HEK293T (cell line): ENCODE results near the gene IGSF21.

Experiments
- CTCF ChIA-PET: fragments of 350-600 bp; formaldehyde crosslinking; extraction: SDS; loops from one replicate; lab custom pipeline; 2021; ENCODE audit warnings: antibody characterized with exemption, inconsistent platforms; lab: Yijun Ruan, JAX
- POLR2A ChIA-PET: fragments of 350-600 bp; formaldehyde crosslinking; extraction: SDS; loops from one replicate; lab custom pipeline; 2020; ENCODE audit warnings: antibody characterized with exemption, inconsistent platforms; lab: Yijun Ruan, JAX
- DNase-seq: peaks from one replicate; pipeline ENCODE4 v3.0.0; 2012; ENCODE audit warnings: mixed read lengths; ENCODE audit errors: extremely low spot score
- ARNT ChIP-seq: fragments of 450-650 bp; IDR thresholded peaks from 2 replicates; pipeline ENCODE4 v1.6.1; 2017; ENCODE audit warnings: mild to moderate bottlenecking
- BHLHE40 ChIP-seq: fragments of 450-650 bp; IDR thresholded peaks from 2 replicates; pipeline ENCODE4 v1.6.1; 2016; ENCODE audit warnings: mild to moderate bottlenecking, moderate library complexity, borderline replicate concordance
- CTBP1 ChIP-seq: fragments of 450-650 bp; IDR thresholded peaks from 2 replicates; pipeline ENCODE4 v1.6.1; 2016; ENCODE audit warnings: borderline replicate concordance
- ELF4 ChIP-seq: fragments of 450-650 bp; IDR thresholded peaks from 2 replicates; pipeline ENCODE4 v1.6.1; 2017; ENCODE audit warnings: antibody characterized with exemption
- FOXA1 ChIP-seq: fragments of 450-650 bp; IDR thresholded peaks from 2 replicates; pipeline ENCODE4 v1.6.1; 2016; ENCODE audit warnings: mild to moderate bottlenecking
- FOXK2 ChIP-seq: fragments of 450-650 bp; IDR thresholded peaks from 2 replicates; pipeline ENCODE4 v1.6.1; 2016; ENCODE audit warnings: mild to moderate bottlenecking
- FOXM1 ChIP-seq: fragments of 450-650 bp; IDR thresholded peaks from 2 replicates; pipeline ENCODE4 v1.6.1; 2017; ENCODE audit warnings: mild to moderate bottlenecking, borderline replicate concordance
- HDGF ChIP-seq: fragments of 450-650 bp; IDR thresholded peaks from 2 replicates; pipeline ENCODE4 v1.6.1; 2017; ENCODE audit warnings: antibody characterized with exemption, borderline replicate concordance
- L3MBTL2 ChIP-seq: fragments of 450-650 bp; conservative IDR thresholded peaks from 2 replicates; pipeline ENCODE4 v1.6.1; 2016; ENCODE audit warnings: mild to moderate bottlenecking
- LEF1 ChIP-seq: fragments of 450-650 bp; IDR thresholded peaks from 2 replicates; pipeline ENCODE4 v1.6.1; 2017; ENCODE audit warnings: mild to moderate bottlenecking, borderline replicate concordance
- NFRKB ChIP-seq: fragments of 450-650 bp; IDR thresholded peaks from 2 replicates; pipeline ENCODE4 v1.6.1; 2016; ENCODE audit warnings: mild to moderate bottlenecking, moderate library complexity
- SP1 ChIP-seq: fragments of 450-650 bp; IDR thresholded peaks from 2 replicates; pipeline ENCODE4 v1.6.1; 2017
- SUZ12 ChIP-seq: fragments of 450-650 bp; IDR thresholded peaks from 2 replicates; pipeline ENCODE4 v1.6.1; 2016; ENCODE audit warnings: mild to moderate bottlenecking
- TARDBP ChIP-seq: fragments of 450-650 bp; IDR thresholded peaks from 2 replicates; pipeline ENCODE4 v1.6.1; 2016
- ZNF384 ChIP-seq: fragments of 450-650 bp; IDR thresholded peaks from 2 replicates; pipeline ENCODE4 v1.6.1; 2016
- TF ChIP-seq, protein P1 (sequence below): fragments of 450-650 bp; IDR thresholded peaks from 2 replicates; pipeline ENCODE4 v1.6.1; 2016

IGSF21 gene

DNA sequence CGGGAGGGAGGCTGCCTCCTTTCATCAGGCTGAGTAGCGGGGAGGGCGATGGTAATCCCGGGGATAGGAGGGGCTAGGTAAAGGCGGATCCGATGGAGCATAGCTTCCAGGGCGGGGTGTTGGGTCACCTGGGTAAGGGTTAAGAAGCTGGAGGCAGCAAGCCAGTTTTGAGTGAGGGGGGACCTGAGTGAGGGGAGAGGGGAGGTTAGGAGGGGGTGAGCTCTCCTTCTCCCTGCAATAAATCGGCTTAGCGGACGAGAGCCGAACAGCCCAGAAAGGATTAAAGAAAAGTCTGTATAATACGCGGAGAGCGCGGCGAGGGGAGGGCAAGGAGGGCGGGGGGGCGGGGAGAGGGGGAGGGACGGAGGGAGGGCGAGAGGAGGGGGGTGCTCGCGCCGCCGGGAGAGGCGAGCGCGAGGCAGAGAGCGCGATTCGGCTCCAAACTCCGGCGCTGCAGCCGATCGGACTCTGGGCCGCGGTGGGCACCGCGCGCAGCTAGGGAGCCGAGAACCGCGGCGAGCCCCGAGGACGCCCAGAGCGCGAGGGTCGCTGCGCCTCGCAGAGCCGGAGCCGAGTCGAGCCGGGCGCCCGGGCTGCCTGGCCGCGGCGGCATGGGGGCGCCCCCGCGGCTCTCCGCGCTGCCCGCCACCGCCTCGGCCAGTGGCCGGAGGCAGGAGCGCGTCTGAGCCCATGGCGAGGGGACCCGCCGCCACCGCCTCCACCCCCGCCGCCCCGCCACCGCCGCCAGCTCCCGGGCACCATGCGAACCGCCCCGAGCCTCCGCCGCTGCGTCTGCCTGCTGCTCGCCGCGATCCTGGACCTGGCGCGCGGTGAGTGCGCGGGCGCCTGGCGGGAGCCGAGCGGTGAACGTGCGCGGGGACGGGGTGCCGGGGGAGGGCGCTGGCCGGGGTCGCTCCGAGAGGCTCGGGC is at the start of gene IGSF21:
Gene IGSF21 (plus strand): TSS at position 430 of the 930 bp plus-strand sequence. CDS start 331 bp downstream, at position 761.
- TF ChIP-seq LEF1 (no peak), FOXK2 (no peak), NFRKB (no peak), L3MBTL2 (no peak), ZNF384 (no peak), ELF4 (no peak), TARDBP (no peak), BHLHE40 (no peak), FOXM1 (no peak), SP1 (no peak), FOXA1 (no peak), CTBP1 (no peak)
- TF ChIP-seq, protein P1, sequence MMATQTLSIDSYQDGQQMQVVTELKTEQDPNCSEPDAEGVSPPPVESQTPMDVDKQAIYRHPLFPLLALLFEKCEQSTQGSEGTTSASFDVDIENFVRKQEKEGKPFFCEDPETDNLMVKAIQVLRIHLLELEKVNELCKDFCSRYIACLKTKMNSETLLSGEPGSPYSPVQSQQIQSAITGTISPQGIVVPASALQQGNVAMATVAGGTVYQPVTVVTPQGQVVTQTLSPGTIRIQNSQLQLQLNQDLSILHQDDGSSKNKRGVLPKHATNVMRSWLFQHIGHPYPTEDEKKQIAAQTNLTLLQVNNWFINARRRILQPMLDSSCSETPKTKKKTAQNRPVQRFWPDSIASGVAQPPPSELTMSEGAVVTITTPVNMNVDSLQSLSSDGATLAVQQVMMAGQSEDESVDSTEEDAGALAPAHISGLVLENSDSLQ, result no peak
- CTCF ChIA-PET, result no interaction called here
- POLR2A ChIA-PET, result no interaction called here
- peak; percentile 26 for DNase-seq

DNA sequence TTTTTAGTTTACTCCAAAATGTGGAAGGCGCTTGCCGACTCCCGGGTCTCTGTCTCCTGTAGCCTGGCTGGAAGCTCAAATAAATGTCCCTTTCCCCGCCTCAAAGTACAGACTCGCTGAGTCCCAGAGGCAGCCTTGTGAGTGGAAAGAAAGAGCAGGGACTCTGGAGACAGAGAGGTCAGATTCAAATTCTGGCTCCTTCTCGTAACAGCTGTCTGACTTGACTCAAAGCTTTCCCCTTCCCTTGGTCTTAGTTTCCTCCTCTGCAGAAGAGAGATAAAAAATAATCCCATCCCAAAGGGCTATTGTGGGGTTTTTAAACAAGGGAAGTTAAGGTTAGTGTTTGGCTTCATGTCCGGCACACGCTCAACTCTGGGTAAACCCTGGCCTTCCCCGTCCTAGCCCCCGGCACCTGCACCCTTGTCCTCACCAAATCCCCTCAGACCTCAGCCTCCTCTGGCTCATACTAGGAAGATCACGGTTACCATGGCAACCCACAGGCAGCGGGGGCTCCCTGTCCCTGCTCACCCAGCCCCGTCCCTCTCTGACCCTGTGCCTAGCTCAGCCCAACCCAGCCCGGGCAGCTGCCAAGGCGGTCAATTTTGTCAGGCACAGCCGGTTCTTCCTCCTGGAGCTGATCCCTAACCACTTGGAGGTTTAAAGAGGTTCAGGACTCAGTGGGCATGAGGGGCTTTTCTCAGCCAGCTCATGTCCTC is 49.2 kb upstream of the IGSF21 start:
- ChIA-PET POLR2A (no interaction called here), CTCF (no interaction called here)
- no peak for DNase-seq
- no peak for TF ChIP-seq LEF1
- no peak for TF ChIP-seq ARNT
- no peak for TF ChIP-seq HDGF
- TF ChIP-seq SP1, result no peak
- TF ChIP-seq ELF4, result no peak
- no peak for TF ChIP-seq L3MBTL2
- TF ChIP-seq ZNF384, result no peak
- no peak for TF ChIP-seq SUZ12
- no peak for TF ChIP-seq BHLHE40
- TF ChIP-seq FOXM1, result no peak
- no peak for TF ChIP-seq FOXA1
- no peak for TF ChIP-seq FOXK2
- no peak for TF ChIP-seq TARDBP
- no peak for TF ChIP-seq CTBP1
- TF ChIP-seq NFRKB, result no peak

DNA sequence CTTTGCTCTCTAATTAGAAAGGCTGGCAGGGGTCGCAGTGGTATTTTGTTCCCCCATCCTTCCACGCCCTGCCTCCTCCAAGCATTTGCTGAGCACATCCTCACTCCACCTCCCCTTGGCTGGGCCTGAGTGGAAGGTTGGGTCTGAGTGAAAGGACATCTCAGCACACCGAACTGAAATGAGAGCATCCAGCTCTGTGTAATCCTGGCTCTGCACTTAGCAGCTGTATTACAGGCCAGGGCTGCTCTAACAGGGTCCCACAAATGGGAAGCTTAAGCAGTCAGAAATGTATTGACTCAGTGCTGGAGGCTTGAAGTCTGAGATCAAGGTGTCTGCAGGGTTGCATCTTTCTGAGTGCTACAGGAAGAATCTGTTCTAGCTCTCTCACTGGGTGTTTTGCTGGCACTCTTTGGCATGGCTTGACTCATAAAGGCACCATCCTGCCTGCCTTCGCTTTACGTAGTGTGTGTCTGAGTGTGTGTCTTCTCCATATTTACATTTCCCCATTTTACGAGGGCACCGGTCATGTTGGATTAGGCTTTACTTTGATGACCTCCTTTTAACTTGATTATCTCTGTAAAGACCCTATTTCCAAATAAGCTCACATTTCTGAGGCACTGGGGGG is 48.5 kb upstream of the IGSF21 start:
- no peak for DNase-seq

DNA sequence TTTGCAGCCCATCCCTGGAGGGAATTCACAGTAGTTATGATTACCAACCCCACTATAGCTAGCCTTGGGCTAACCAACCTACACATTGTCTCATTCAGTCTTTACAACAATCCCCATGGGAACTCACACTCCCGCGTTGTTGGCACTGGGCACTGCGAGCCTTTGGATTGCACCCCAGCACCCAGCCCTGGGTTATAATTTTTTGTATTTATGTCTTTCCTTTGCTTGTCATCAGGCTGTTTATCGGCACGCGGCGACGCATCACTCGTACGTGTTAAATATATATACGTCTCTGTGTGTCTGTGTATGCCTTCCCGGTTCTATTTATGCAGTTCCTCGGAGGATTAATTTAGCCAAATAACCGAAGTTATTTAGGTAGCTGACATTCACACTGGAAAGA is 47.2 kb upstream of the IGSF21 start:
- CTCF ChIA-PET, result no interaction called here
- DNase-seq, result no peak
- POLR2A ChIA-PET, result no interaction called here
- TF ChIP-seq NFRKB (no peak), ZNF384 (no peak), TARDBP (no peak), FOXM1 (no peak), SUZ12 (no peak), FOXA1 (no peak), BHLHE40 (no peak), FOXK2 (no peak), LEF1 (no peak), L3MBTL2 (no peak), SP1 (no peak), HDGF (no peak), ARNT (no peak), ELF4 (no peak), CTBP1 (no peak)
- TF ChIP-seq, protein P1, result no peak

More for the DNA sequence above, 48.5 kb upstream of the IGSF21 start:
- POLR2A ChIA-PET, result no interaction called here
- CTCF ChIA-PET, result no interaction called here
- TF ChIP-seq ZNF384, result no peak
- no peak for TF ChIP-seq CTBP1
- TF ChIP-seq L3MBTL2, result no peak
- no peak for TF ChIP-seq TARDBP
- TF ChIP-seq SUZ12, result no peak
- TF ChIP-seq LEF1, result no peak
- no peak for TF ChIP-seq BHLHE40
- TF ChIP-seq FOXA1, result no peak

DNA sequence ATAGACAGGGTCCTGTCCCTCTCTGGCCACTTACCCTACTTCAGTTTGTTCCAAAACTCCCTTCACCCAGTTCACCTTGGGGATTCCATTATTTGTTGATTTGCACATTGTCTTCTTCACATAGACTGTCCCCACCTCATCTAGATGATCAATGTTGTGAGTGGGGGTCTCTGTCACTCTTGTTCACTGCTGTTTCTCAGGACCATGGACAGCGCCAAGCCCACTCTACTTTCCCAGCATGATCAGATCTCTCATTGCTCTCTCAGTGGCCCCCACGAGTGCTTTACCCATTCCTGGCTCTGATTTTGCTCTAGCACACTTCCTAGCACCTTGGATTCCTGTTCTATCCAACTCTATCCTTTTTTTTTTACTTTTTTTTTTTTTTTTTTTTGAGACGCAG is 45.4 kb upstream of the IGSF21 start:
- ChIA-PET CTCF (no interaction called here), POLR2A (no interaction called here)
- no peak for DNase-seq
- TF ChIP-seq SUZ12 (no peak), ZNF384 (no peak), L3MBTL2 (no peak)

DNA sequence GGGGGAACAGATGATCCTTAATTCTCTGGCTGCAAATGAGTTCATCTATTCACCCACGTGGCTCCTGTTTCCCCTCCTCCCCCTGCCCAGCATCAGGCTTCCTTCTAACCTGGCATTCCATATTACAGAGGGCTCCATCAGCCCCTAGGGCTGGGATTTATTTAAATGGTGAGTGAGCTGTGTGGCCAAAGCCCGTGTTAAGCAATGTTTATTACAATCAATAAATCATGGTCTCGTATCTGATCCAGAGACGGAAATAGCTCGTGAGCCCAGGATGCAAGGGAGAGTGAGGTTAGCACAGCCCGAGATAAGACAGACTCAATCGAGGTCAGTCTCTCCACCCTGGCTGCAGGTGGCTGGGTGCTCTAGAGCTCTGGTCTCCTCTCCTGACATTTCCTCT is 43.1 kb upstream of the IGSF21 start:
- CTCF ChIA-PET, result no interaction called here
- DNase-seq, result no peak
- no peak for TF ChIP-seq NFRKB
- TF ChIP-seq, protein P1, result no peak
- no peak for TF ChIP-seq TARDBP
- POLR2A ChIA-PET, result no interaction called here
